NCI-H524 treated with DMSO at 0.1 percent for 48 hours (cell line): ENCODE measurements around the gene EVI5.

Experiments
- DNase-seq: peaks from one replicate; lab custom pipeline; 2025; lab: John Stamatoyannopoulos, UW

Gene EVI5

DNA sequence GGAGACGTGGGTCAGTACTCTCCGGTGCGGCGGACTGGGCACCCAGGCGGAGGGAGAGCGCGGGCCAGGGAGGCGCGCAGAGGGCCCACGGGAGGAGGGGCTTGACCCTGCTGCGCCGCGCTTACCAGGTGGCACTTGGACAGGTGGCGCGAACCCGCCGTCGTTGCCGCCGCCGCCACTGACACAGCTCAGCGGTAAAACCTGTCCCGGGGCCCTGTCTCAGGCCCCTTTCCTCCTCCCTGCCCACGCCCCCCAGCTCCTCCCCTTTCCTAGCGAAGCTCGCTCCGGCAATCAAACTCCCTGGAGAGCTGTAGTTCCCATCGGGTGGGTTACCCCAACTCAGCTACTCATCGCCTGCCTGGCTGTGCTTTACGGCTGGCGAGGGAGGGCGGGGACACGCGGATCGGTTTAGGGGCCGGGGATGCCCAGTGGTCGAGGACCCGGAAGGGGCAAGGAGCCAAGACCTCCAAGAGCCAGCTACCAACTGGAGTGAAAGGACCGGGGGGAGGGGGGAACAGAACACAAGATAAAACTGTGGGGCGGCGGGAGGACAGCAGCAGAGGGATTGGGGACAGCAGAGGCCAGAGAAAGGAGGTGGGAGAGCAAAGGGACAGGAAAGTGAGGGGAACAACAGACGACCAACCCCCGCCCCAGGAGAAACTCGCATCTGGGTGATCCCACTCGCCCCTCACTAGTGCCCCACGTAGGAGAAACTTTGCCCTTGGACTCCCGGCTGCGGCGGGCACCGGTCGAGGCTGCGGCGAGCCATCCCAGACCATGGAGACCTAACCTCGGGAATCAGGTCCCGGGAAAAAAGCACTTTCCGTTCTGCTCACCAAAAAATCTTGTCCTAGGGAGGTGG, 301.1 kb downstream of the EVI5 start:
- DNase-seq, result no peak

DNA sequence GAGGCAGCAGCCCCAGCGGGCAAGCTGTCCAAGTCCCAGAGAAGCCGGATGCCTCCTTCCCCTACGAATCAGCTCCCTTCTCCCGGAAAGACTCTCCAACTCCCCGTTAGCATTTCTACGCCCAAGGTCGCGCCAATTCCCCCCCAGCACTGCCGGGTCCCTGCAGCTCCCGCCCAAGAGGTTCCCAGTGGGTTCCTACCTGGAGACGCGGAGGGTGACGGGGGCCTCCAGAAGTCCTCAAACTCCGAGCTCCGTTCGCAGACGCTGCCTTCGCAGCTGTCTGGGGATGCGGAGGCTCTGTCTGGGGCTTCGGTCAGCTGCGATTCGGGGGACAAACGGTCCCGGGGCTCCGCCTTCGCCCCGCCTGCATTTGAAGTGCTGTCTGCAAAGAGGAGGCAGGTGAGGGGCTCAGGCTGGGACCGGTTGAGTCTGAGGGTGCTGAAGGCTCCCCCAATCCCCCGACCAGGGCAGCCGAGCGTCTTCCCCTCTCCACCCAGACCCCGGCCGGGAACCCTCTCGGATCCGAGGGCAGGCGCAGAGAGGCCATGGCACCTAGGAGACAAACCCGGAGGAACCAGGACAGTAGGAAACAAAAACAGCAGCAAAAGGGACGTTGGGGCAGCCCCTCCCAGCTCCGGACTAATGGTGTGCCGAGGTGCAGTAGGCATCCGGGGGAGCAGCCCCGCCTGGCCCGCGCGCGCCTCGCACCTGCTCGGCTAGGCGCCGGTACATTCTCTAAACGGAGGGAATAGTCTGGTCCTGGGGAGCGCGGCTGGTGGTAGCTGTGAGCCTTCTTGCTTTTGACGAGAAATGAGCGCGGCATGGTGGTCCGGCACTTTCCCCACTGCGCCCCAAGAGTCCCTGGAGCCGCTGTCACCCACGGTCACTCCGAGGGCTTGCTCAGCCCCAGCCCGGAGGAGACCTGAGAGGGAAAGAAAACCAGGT, 302.0 kb downstream of the EVI5 start:
- no peak for DNase-seq

DNA sequence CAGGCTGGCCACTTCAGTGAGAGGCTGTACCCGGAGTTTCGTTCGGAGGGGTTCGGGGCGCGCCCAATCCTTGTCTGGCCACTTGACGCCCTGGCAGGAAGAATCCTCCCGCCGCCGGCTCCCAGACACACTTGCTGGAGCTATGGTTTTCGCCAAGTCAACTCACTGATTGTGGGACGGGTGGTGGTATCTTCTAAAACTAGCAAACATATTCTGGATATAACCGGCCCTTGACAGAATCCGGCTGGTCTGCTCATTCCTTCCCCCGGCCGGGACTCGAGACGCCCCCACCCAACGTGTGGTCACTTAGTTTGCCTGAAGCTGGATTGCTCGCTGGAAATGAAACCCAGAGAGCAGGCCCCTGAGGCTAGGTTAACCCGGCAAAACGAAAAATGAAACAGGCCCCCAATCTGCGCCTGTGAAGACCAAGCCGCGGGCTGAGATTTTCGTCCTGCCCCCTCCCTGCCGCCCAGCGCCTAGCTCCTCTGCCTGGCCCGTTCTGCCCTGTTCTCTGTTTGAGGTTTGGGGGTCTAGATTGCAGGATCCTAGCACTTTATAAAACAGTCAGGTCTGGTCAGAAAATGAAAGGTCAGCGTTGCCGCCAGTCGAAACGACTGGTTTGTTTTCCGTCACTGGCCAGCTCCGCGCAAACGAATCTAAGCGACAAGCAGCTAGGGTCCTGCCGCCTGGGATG, 302.8 kb downstream of the EVI5 start:
- no peak for DNase-seq

DNA sequence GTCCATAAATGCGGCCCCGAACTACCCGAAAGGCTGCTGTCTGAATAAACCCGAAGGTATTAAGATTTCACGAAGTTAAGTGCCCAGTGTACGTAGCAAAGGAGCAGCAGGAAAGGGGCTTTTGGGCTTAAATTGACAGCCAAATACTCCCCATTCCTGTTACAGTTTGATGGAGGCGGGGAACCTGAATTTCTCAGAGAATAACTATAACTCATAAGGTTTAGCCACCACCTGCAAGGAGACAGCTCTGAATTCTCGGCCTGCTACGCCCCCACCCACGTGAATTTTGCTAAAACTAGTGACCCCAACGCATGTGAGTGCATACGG, 303.3 kb downstream of the EVI5 start:
- no peak for DNase-seq

DNA sequence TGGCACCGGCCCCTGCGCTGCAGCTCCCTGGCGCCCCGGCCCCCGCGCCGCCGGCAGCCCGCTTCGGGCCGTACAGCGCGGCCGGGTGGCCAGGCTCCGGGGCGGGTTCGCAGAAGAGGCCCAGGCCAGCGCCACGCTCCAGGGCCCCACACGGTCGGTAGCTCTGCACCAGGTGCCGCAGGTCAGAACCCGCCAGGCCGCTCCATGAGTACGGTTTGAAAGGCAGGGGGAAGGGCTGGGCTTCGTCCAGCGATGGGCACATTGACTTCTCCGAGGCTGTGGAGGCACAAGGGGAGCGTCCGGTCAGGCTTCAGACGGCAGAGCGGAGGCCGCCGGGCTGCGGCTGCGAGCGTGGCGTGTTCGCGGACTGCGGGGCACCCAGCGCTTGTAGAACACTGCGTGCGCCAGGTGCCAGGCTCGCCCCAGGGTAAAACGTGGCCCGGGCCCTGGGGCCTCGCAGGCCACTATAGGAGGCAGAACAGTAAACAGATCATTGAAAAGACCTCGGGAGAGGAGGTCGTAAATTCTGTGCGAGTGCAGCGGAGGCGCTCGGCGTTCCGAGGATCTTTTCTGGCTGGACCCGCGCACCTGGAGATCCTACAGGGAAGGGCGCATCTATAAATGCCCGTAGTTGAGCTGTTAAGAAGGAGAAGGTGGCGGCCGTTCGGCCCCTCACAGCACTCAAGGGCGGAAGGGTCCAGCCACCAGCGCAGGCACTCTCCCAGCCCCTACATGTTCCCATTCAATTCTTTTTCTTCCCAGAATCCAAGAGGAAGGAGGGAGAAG, 303.9 kb downstream of the EVI5 start:
- no peak for DNase-seq

DNA sequence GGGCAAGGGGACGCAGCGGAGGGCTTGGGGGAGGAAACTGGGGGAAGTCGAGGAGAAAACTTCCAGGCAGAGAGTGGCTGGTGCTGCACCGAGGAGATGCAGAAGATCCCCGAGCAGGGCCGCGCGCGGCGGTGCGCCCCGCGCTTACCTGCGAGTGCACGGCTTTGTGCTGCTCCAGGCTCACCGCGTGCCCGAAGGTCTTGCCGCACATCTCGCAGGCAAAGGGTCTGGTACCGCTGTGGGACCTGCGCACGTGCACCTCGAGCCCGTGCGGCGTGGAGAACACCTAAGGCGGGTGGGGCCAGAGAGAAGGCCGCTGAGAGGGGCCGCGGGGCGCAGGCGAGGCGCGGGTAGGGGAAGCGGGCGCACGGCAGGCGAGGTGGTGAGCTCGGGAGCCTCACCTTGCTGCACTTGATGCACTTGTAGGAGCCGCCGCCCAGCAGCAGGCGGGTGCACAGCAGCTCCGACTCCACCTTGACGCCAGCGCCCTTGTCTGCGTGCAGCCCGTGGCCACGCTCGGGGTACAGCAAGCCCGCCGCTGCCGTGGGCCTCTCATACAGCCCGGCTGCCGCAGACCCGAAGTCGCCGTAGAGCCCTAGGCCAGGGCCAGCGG, 304.6 kb downstream of the EVI5 start:
- no peak for DNase-seq

DNA sequence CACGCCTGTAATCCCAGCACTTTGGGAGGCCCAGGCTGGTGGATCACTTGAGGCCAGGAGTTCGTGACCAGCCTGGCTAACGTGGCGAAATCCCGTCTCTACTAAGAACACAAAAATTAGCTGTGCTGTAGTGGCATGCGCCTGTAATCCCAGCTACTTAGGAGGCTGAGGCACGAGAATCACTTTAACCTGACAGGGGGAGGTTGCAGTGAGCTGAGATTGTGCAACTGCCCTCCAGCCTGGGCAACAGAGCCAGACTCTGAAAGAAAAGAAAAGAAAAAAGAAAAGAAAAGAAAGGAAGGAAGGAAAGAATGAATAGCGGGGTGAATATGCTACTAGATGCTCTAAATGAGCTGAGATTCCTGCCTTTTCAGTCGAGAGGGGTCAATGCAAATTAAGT, 305.3 kb downstream of the EVI5 start:
- no peak for DNase-seq

DNA sequence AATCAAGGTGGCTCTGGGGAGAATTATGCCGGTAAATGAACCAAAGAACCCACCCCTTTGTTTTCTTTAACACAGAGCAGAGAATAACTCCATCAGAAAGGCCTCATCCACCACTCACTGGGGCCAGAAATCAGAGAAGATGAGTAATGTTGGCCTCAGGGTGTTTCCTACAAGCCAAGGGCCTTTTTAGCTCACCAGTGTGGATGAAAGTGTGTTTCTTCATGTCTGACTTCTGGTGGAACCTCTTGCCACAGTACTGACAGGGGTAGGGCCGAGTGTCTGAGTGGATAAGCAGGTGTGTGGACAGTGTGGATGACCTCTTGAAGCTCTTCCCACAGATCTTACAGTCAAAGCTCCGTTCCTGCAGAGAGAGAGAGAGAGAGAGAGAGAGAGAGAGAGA, 306.5 kb downstream of the EVI5 start:
- DNase-seq, result no peak

DNA sequence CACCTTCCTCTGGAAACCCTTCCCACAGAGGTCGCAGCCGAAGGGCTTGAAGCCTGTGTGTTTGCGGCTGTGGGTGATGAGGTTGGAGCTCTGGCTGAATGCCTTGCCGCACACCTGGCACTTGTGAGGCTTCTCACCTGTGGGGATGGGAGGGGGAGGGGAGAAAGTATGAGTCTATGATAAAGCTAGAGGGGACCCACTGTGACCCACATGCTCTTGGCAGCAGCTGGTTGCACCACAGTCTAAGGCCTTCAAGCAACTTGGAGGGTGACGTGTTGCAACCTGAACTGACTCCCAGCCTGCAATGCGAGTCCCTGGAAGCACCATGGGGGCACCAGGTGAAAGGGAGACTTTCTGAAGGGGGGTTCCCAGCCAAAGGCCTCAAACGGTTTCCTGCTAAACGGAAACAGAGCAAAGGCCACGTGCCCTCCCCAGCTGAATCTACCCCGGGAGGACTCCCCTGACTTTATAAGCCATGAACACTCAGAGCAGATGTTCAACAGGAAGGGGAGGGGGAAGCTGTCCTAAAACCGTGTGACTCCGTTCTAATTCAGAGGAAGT, 308.8 kb downstream of the EVI5 start:
- no peak for DNase-seq

DNA sequence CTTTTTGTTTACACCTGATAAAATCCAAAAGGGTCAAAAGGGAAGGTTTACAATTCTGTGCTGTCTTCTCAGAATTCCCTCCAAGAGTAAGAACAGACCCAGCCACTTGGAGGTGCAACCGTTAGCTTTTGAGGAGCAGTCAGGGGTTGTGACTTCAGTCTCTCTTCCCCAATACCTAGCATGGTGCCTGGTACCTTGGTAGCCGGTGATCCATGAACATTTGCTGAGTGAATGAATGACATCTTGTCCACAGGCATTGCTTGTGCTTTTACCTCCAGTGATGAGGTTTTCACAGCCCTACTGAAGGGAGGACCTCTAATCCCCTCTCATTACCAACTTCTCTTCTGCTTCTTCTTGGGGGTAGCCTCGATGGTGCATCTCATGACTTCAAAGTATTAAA, 309.9 kb downstream of the EVI5 start:
- DNase-seq, result no peak

DNA sequence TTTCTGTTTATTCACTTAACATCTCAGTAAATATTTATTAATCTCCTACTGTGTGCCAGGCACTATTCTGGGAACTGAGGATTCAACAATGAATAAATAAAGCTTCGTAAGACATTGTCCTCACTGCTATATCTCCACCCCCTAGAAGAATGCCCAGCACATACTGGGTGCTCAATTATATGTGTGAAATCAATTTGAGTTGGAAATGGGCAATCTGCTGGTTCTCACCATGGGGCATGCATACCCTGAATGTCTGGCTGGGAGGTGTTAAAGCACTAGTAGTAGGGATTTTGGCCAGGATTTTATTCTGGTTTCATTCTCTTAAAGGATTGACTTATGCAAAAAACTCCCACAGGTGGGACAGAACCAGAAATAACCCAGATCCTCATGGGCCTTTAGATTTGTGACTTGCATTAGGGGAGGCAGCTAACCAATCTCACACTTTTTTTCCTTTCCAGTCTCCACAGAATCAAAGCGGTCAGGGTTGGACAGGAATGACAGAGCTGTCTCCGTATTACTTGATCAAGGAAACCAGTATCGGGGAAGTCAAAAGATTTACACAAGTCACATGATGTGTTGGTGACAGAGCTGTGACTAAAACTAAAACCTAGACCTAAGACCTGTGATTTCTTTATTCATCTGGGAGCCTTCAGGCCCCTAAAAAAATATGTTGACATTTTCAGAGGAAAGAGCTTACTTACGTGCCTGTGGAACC, 311.0 kb downstream of the EVI5 start:
- DNase-seq, result no peak

DNA sequence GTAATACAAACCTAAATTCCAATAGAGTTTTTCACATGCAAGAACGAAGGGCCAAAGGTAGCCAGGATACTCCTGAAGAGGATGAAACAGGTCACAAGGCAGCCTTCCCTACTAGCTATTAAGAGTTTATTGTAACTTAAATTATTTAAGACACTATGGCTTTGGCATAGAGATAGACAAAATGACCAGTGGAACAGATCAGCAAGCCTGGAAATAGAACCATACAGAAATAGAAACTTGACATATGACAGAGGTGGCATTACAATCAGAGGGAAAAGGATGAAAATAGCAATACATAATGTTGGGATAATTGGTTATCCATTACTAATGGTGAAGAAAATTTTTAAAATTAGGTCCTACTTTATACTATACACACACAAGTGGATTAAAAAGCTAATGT, 314.7 kb downstream of the EVI5 start:
- no peak for DNase-seq

DNA sequence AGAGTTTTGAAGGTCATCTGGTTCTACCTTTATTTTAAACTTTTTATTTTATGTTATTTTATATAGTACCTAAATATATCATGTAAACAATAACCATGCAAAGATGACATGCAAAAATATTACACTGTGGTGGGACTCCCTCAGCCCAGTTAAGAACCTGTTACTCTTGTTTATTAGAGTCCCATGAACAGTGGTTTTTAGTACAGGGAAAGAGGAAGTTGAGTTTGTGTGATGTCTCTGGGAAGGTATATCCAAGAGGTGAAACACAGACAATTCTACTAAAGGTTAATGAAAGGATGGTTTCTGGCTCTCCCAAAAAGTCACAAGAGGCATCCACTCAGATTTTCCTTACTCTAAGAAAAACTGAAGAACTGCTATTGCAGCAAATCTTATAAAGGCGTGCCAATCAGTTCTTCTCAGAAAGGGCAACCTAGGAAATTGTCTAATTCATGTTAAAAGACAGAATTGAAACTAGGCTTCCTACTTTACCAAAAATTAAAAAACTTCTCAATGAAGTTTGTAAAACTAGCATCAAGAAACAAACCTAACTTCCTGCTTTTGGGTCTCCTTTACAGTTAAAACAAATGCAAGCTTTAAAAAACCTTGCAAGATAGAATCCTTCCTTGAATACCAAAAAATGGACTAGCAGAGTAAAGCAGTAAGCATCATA, 318.1 kb downstream of the EVI5 start:
- no peak for DNase-seq

DNA sequence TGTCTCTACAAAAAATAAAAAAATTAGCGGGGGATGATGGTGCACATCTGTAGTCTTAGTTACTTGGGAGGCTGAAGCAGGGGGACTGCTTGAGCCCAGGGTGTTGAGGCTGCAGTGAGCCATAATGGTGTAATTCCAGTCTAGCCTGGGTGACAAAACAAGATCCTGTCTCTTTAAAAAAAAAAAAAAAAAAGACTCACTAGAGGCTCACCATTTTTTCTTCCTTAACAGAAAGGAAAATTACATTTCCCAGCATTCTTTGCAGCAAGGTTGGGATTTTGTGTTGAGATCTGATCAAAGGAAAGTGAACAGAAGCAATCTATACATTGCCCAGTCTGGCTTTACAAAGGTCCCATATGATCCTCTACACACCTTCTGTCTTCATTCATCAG, 319.7 kb downstream of the EVI5 start:
- no peak for DNase-seq

DNA sequence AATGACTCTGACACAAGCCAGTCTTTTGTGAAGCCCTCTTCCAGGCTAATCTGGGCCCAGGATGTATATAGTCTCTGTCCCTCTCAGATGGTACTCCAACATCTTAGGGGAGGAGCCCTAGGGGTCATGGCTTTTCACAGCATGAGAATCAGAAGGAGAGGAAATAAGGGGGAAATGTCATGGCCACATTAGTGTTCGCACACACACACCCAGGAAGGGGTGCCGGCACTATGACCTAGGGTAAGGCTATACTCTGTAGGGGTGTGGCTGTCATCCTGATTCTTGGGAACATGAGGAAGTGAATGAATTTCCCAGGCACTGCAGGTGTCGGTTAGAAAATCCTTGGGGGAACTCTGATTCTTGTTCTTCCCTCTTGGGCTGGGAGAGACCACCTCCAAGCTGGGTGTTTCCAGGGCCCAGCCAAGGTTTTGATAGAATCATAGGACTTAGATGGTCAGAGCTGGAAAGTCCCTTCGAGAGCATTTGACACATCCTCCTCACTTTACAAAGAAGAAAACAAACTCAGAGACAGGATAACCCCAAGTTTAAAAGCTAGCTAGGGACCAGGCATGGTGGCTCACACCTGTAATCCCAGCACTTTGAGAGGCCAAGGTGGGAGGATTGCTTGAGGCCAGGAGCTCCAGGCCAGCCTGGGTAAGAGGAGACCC, 320.2 kb downstream of the EVI5 start:
- DNase-seq, result no peak

DNA sequence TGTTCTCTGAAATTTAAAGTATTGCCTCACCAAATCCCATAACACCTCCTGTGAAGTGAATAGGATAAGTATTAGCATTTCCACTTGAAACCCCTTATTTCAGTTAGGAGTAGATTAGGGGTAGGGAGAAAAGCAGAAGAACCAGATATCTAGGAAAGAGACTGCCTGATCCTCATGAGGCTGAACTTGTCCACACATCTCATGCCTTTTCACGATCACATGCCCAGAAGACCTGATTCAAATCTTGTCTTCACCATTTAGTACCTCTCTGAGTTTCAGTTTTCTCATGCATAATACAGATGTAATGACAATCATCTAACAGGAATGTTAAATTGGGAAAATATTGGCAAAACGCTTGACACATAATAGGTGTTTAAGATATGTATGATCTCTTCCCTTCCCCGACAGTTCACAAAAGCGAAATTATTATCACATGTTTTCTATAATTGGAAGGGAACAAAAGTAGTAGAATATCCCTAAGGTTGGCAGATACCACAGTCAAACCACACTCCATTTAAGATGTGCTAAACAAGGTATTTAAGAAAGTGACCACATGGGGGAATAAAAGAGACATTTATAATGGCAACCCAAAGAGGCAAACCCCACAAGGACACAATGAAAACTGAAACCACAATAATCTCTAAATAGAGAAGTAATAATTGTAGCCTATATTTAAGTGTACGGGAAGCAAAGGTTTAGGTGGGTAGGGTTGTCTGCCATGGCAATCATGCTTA, 323.4 kb downstream of the EVI5 start:
- no peak for DNase-seq

DNA sequence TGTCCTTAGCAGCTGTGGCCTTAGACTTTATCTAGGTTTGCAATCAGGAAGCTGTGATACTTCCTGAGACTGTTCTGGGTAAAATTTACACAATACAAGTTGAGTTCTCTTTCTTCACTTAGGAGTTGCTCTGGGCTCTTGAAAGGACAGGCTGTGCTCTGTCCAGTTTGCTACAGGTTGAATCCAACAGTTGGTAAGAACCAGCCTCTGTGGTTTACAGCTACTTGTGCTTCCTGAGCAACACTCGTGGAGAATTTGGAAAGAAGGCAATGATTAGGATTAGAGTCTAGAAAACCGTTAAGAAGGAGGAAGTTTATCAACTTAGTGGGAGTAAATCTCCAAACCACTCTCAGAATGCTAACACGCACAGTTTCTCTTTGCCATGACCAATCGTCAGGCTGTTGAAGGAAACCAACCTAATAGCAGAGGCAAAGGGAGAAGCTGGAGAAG, 325.0 kb downstream of the EVI5 start:
- no peak for DNase-seq
